Transverse colon (tissue), 4 donors: Measurements from ENCODE around the gene TRAF5. TPM values are rescaled to one million over a fixed set of nuclear protein-coding genes. Genes with fewer than 3 reads are reported as not detected.

Experiments
- DNase-seq: peaks from one replicate; pipeline ENCODE4 v3.0.0-alpha.2; 2019
- H3K27ac ChIP-seq, 4 donors: fragments of 200-600 bp; sonication (generic); 2 replicates each; pipeline ENCODE4 v1.5.1; 2016 to 2018; ENCODE audit warnings: inconsistent platforms in 4 of 4
- H3K27me3 ChIP-seq: fragments of 200-600 bp; sonication (generic); 2 replicates; pipeline ENCODE4 v1.5.1; 2017; ENCODE audit warnings: inconsistent platforms
- H3K36me3 ChIP-seq, 4 donors: fragments of 200-600 bp; sonication (generic); 2 replicates each; pipeline ENCODE4 v1.5.1; 2017 to 2019; ENCODE audit warnings: inconsistent platforms in 4 of 4
- H3K4me1 ChIP-seq, 4 donors: fragments of 200-600 bp; sonication (generic); 2 replicates each; pipeline ENCODE4 v1.5.1; 2017 to 2020; ENCODE audit warnings: inconsistent platforms in 4 of 4
- H3K4me3 ChIP-seq, 4 donors: fragments of 200-600 bp; sonication (generic); 1 replicate in 1 of 4; 2 replicates in 3 of 4; pipeline versions ENCODE4 v1.5.1 to v1.6.1; 2017 to 2019; ENCODE audit warnings: inconsistent platforms in 4 of 4
- H3K9me3 ChIP-seq, 2 donors: fragments of 200-600 bp; sonication (generic); 2 replicates each; pipeline ENCODE4 v1.5.1; 2017 to 2019; ENCODE audit warnings: inconsistent platforms in 2 of 2
- CTCF ChIP-seq, 5 experiments: fragments of 200-600 bp in 3 of 5; fragments of 450-650 bp in 2 of 5; sonication (generic) in 3 of 5; IDR thresholded peaks; 1 replicate in 2 of 5; 2 replicates in 3 of 5; pipeline ENCODE4 v1.5.1; 2016 to 2017; ENCODE audit warnings: antibody characterized with exemption in 5 of 5, inconsistent platforms in 3 of 5, mild to moderate bottlenecking in 2 of 5, moderate library complexity in 1 of 5
- EP300 ChIP-seq: sonication (generic); formaldehyde crosslinking; IDR thresholded peaks from one replicate; pipeline ENCODE4 v1.6.1; 2017; ENCODE audit warnings: antibody characterized with exemption, low read depth
- POLR2A ChIP-seq: fragments of 450-650 bp; IDR thresholded peaks from one replicate; pipeline ENCODE4 v1.6.1; 2016; ENCODE audit warnings: antibody characterized with exemption, mild to moderate bottlenecking, moderate library complexity
- POLR2AphosphoS5 ChIP-seq, 3 donors: sonication (generic); formaldehyde crosslinking; IDR thresholded peaks; one replicate each; pipeline ENCODE4 v1.6.1; 2016; ENCODE audit warnings: antibody characterized with exemption in 3 of 3
- WGBS, 2 donors: methylation state at CpG; one replicate each; pipeline ENCODE4 v1.1.5; 2018; ENCODE audit warnings: low coverage in 1 of 2; 5-methylcytosine and 5-hydroxymethylcytosine counted together
- in situ Hi-C, 4 donors: fragments of 200-750 bp; cut with MboI; loops; one replicate each; pipeline versions ENCODE4 v1.15.0 to v1.15.1; 2017; ENCODE audit warnings: low sequenced_read_pairs in 3 of 4, low pct_ligation_motif_present in 1 of 4, low pct_unique_long_range_greater_than_20kb in 1 of 4
- intact Hi-C: fragments of 100-400 bp; cut with DNase I; formaldehyde crosslinking; loops from one replicate; pipeline ENCODE4 v1.15.1; 2023; ENCODE audit warnings: low total_unique reads
- total RNA-seq, 4 donors: library from RNA; depleted of rRNA; stranded (reverse); fragments of >200 nt; gene quantifications; one replicate each; pipeline ENCODE4 v1.1.0, GENCODE V29; 2016

Gene TRAF5
- total RNA-seq, 4 donors from 2014 or later, result 10.5 to 30.5 (median 17.0) TPM

DNA sequence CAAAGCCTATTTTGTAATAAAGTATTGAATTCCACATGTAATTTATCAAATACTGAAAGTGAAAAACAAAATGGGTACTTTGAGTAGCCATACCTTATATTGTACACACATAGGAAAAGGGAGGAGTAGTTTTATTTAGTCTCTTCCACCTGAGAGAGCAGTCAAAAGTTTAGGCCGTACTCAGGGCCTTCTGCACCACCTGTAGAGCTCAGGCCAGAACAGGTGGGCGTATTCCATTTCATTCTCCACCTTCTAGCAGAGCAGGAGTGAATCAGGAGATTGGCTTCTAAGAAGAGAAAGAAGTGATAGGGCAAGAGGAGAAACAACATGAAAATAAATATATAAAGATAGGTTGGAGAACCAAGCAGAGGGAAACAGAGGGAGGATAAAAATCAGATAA, 44.0 kb downstream of the TRAF5 start:
- DNase-seq, result no peak
- Histone ChIP-seq H3K9me3 (no peaks in the 10 kb centered on the region), H3K36me3 (peaks cover 0 to 18% (median 2%) of the 10 kb centered on the region in 4 donors), H3K27me3 (no peaks in the 10 kb centered on the region), H3K27ac (no peak overlapping the region), H3K4me1 (no peaks in the 10 kb centered on the region), H3K4me3 (no peak overlapping the region)
- TF ChIP-seq CTCF (IDR thresholded peaks at IDR 0.05) (no peak), POLR2A (no peak), EP300 (no peak)
- whole genome bisulfite sequencing, 2 donors, result 89 to 100% methylated on average over 2 of the region's 2 CpGs
- in situ Hi-C loops, result no loop called here
- intact Hi-C loops, result no loop called here

GRCh38 chr1:211371406-211372105, 44.9 kb downstream of the TRAF5 start:
- H3K27ac ChIP-seq, result no peak overlapping the region
- intact Hi-C loops, result no loop called here
- 88 to 100% methylated on average over 1 of the region's 1 CpG for WGBS, 2 donors
- H3K4me1 ChIP-seq, result no peaks in the 10 kb centered on the region
- in situ Hi-C loops, result no loop called here
- no peak overlapping the region for H3K4me3 ChIP-seq
- H3K27me3 ChIP-seq, result no peaks in the 10 kb centered on the region
- peaks cover 0 to 9% (median 0%) of the 10 kb centered on the region in 4 donors for H3K36me3 ChIP-seq
- H3K9me3 ChIP-seq, result no peaks in the 10 kb centered on the region
- TF ChIP-seq POLR2AphosphoS5 (IDR thresholded peaks at IDR 0.05) (no peak), POLR2A (no peak)
- no peak for DNase-seq

GRCh38 chr1:211372463-211372862, 45.8 kb downstream of the TRAF5 start:
- no peak overlapping the region for H3K4me3 ChIP-seq
- no peaks in the 10 kb centered on the region for H3K9me3 ChIP-seq
- in situ Hi-C loops (no loop called here), intact Hi-C loops (no loop called here)
- H3K4me1 ChIP-seq, result no peaks in the 10 kb centered on the region
- peaks cover 0 to 6% (median 0%) of the 10 kb centered on the region in 4 donors for H3K36me3 ChIP-seq
- no peak for DNase-seq
- H3K27ac ChIP-seq, result no peak overlapping the region
- H3K27me3 ChIP-seq, result no peaks in the 10 kb centered on the region
- TF ChIP-seq EP300 (no peak), POLR2A (no peak), CTCF (IDR thresholded peaks at IDR 0.05) (no peak), POLR2AphosphoS5 (IDR thresholded peaks at IDR 0.05) (no peak)
- 78 to 83% methylated on average over 1 to 4 of the region's 4 CpGs for WGBS, 2 donors

GRCh38 chr1:211375146-211375818, 48.6 kb downstream of the TRAF5 start:
- Histone ChIP-seq H3K36me3 (peaks cover 0 to 6% (median 0%) of the 10 kb centered on the region in 4 donors), H3K4me3 (no peak overlapping the region), H3K9me3 (no peaks in the 10 kb centered on the region), H3K27me3 (no peaks in the 10 kb centered on the region), H3K27ac (no peak overlapping the region), H3K4me1 (peaks cover 0 to 5% (median 0%) of the 10 kb centered on the region in 4 donors)
- intact Hi-C loops (no loop called here), in situ Hi-C loops (no loop called here)
- 70 to 71% methylated on average over 5 of the region's 5 CpGs for WGBS, 2 donors
- no peak for DNase-seq
- no peak for TF ChIP-seq CTCF (IDR thresholded peaks at IDR 0.05)
- TF ChIP-seq POLR2A, result no peak
- no peak for TF ChIP-seq EP300
- no peak for TF ChIP-seq POLR2AphosphoS5 (IDR thresholded peaks at IDR 0.05)
